CD4-positive, alpha-beta T cell (primary cell): ENCODE measurements around the gene GPATCH3. TPM values are rescaled to one million over a fixed set of nuclear protein-coding genes. Genes with fewer than 3 reads are reported as not detected.

Experiments used
- ATAC-seq: fragments of 200-7000 bp; cut with Tn5 transposase; one replicate; pipeline ENCODE4 v1.10.0; 2022; ENCODE audit warnings: mild to moderate bottlenecking; ENCODE audit not compliant: poor library complexity
- CTCF ChIA-PET: fragments of 350-600 bp; sonication (Branson Sonifier 250); formaldehyde crosslinking; loops from one replicate; lab custom pipeline; 2021; ENCODE audit warnings: antibody characterized with exemption, inconsistent platforms; lab: Charles Lee
- POLR2A ChIA-PET: fragments of 350-600 bp; sonication (Branson Sonifier 250); formaldehyde crosslinking; loops from one replicate; lab custom pipeline; 2021; ENCODE audit warnings: antibody characterized with exemption, inconsistent platforms; lab: Charles Lee
- DNase-seq, 14 experiments: peaks; one replicate each; pipeline ENCODE4 v3.0.0-alpha.2; 2013 to 2020; ENCODE audit warnings: mixed read lengths in 2 of 14
- H3K27ac ChIP-seq, 2 donors: one replicate each; pipeline versions ENCODE4 v1.5.1 to v1.7.0; 2013; ENCODE audit warnings: low read length in 2 of 2, low read depth in 1 of 2, mild to moderate bottlenecking in 1 of 2
- H3K27me3 ChIP-seq, 2 experiments: 1 replicate in 1 of 2; 2 replicates in 1 of 2; pipeline versions ENCODE4 v1.6.1 to v1.7.0; 2013; ENCODE audit warnings: low read length in 2 of 2, control low read depth in 1 of 2, mild to moderate bottlenecking in 1 of 2, moderate library complexity in 1 of 2; ENCODE audit not compliant: insufficient read depth in 2 of 2, control insufficient read depth in 1 of 2
- H3K36me3 ChIP-seq: one replicate; pipeline ENCODE4 v1.6.1; 2013; ENCODE audit warnings: low read length, control low read depth; ENCODE audit not compliant: insufficient read depth
- H3K4me1 ChIP-seq: one replicate; pipeline ENCODE4 v1.6.1; 2013; ENCODE audit warnings: low read length, control low read depth; ENCODE audit not compliant: insufficient read depth
- H3K4me3 ChIP-seq: one replicate; pipeline ENCODE4 v1.5.1; 2013; ENCODE audit warnings: mild to moderate bottlenecking, low read length, moderate library complexity
- H3K9me3 ChIP-seq, 2 experiments: 1 replicate in 1 of 2; 2 replicates in 1 of 2; pipeline versions ENCODE4 v1.6.1 to v1.7.0; 2013; ENCODE audit warnings: low read length in 2 of 2, mild to moderate bottlenecking in 2 of 2, control low read depth in 1 of 2, moderate library complexity in 1 of 2; ENCODE audit not compliant: control insufficient read depth in 1 of 2, insufficient read depth in 1 of 2
- H3K27ac Mint-ChIP-seq: one replicate; pipeline ENCODE4 v1.8.0; 2020; ENCODE audit warnings: mixed read lengths
- H3K27me3 Mint-ChIP-seq: one replicate; pipeline ENCODE4 v1.8.0; 2021; ENCODE audit warnings: mixed read lengths
- H3K36me3 Mint-ChIP-seq: one replicate; pipeline ENCODE4 v1.8.0; 2021; ENCODE audit warnings: low read depth, mixed read lengths
- H3K4me1 Mint-ChIP-seq: one replicate; pipeline ENCODE4 v1.8.0; 2021; ENCODE audit warnings: low read depth, mixed read lengths
- H3K4me3 Mint-ChIP-seq: one replicate; pipeline ENCODE4 v1.8.0; 2020; ENCODE audit warnings: mild to moderate bottlenecking, mixed read lengths
- H3K9me3 Mint-ChIP-seq: one replicate; pipeline ENCODE4 v1.8.0; 2020; ENCODE audit warnings: mixed read lengths
- intact Hi-C, 2 experiments: fragments of 100-400 bp; cut with DNase I in 1 of 2; cut with micrococcal nuclease in 1 of 2; formaldehyde crosslinking; loops; one replicate each; pipeline versions ENCODE4 v1.15.1 to v1.9.0; 2023 to 2025; cut with DNase I, micrococcal nuclease
- total RNA-seq, 174 experiments: library from RNA in 2 of 174; stranded (reverse) in 2 of 174; gene quantifications; one replicate each; pipeline ENCODE4 v1.2.3 and lab custom pipeline; 2021 to 2026
- TF ChIP-seq, protein P1 (sequence below): fragments of 200-600 bp; IDR thresholded peaks from one replicate; pipeline ENCODE4 v1.8.0; 2022; ENCODE audit warnings: antibody characterized with exemption, mild to moderate bottlenecking

Gene GPATCH3
- total RNA-seq, 2 experiments from 2014 or later: 30.2 to 32.4 TPM

- peaks cover 4% of the 10 kb centered on the region for H3K4me1 Mint-ChIP-seq
- DNase-seq (no peak), ATAC-seq (no peak)
- H3K27ac ChIP-seq: no peak overlapping the region
- no peak overlapping the region for H3K4me3 Mint-ChIP-seq
- no peaks in the 10 kb centered on the region for H3K27me3 Mint-ChIP-seq
- no peaks in the 10 kb centered on the region for H3K9me3 ChIP-seq
- H3K27ac Mint-ChIP-seq: peak overlapping the region; percentile 44
- ChIA-PET CTCF (no interaction called here), POLR2A (no interaction called here)
- no peak overlapping the region for H3K4me3 ChIP-seq
- peaks cover 59% of the 10 kb centered on the region for H3K36me3 Mint-ChIP-seq
- peaks cover 70% of the 10 kb centered on the region for H3K36me3 ChIP-seq
- peaks cover 7% of the 10 kb centered on the region for H3K4me1 ChIP-seq
- H3K9me3 Mint-ChIP-seq: no peaks in the 10 kb centered on the region
- H3K27me3 ChIP-seq: no peaks in the 10 kb centered on the region
- TF ChIP-seq, protein P1, sequence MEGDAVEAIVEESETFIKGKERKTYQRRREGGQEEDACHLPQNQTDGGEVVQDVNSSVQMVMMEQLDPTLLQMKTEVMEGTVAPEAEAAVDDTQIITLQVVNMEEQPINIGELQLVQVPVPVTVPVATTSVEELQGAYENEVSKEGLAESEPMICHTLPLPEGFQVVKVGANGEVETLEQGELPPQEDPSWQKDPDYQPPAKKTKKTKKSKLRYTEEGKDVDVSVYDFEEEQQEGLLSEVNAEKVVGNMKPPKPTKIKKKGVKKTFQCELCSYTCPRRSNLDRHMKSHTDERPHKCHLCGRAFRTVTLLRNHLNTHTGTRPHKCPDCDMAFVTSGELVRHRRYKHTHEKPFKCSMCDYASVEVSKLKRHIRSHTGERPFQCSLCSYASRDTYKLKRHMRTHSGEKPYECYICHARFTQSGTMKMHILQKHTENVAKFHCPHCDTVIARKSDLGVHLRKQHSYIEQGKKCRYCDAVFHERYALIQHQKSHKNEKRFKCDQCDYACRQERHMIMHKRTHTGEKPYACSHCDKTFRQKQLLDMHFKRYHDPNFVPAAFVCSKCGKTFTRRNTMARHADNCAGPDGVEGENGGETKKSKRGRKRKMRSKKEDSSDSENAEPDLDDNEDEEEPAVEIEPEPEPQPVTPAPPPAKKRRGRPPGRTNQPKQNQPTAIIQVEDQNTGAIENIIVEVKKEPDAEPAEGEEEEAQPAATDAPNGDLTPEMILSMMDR: no peak
- intact Hi-C loops: loop anchor here in 1 of 2 experiments (5.0 kb wide), 1 partner anchor 33 kb away; no protein-coding TSS in a partner anchor
Observed at GRCh38 chr1:26844424-26845196, 55.7 kb downstream of the GPATCH3 start.

Other genes with a start within 250 kb of the GPATCH3 start
- 100 to 1,000 TPM; 102 to 103 TPM for gene ARID1A, start 204.5 kb downstream of the GPATCH3 start, total RNA-seq
- gene PIGV, start 112.5 kb downstream of the GPATCH3 start, total RNA-seq: 1 to 10 TPM; 3.8 to 4.7 TPM
- gene ZDHHC18, start 73.8 kb downstream of the GPATCH3 start, total RNA-seq: 10 to 100 TPM; 46.2 to 48.0 TPM
- gene SFN, start 37.3 kb downstream of the GPATCH3 start, total RNA-seq: 1 to 10 TPM; 1.2 to 2.0 TPM
- 10 to 100 TPM; 42.0 to 44.4 TPM for gene GPN2, start 10.2 kb downstream of the GPATCH3 start, total RNA-seq
- gene NR0B2, start 13.5 kb upstream of the GPATCH3 start, total RNA-seq: not detected
- gene NUDC, start 21.3 kb upstream of the GPATCH3 start, total RNA-seq: 10 to 100 TPM; 43.0 to 44.6 TPM
- 1 to 10 TPM in 1 of 2 experiments, under 1 TPM in 1; 0.95 to 1.2 TPM for gene KDF1, start 60.0 kb upstream of the GPATCH3 start, total RNA-seq
- gene TRNP1, start 93.2 kb upstream of the GPATCH3 start, total RNA-seq: under 1 TPM; 0.19 to 0.20 TPM
- gene TENT5B, start 112.4 kb upstream of the GPATCH3 start, total RNA-seq: not detected